Fibroblast of lung (primary cell): Measurements from ENCODE around the gene ERGIC1. TPM values are rescaled to one million over a fixed set of nuclear protein-coding genes. Genes with fewer than 3 reads are reported as not detected.

ENCODE experiments used
- DNase-seq, 2 donors: peaks; one replicate each; pipeline versions ENCODE4 v3.0.0 to v3.0.0-alpha.2; 2010; ENCODE audit warnings: low read depth in 2 of 2
- H2AFZ ChIP-seq: 2 replicates; pipeline ENCODE4 v1.5.1; 2012; ENCODE audit warnings: low read length, control low read depth, inconsistent platforms
- H3K27ac ChIP-seq: 2 replicates; pipeline ENCODE4 v1.5.1; 2011; ENCODE audit warnings: low read length, control low read depth; ENCODE audit not compliant: insufficient read depth
- H3K27me3 ChIP-seq: 2 replicates; pipeline ENCODE4 v1.5.1; 2011; ENCODE audit warnings: mild to moderate bottlenecking, low read length; ENCODE audit not compliant: control insufficient read depth, insufficient read depth
- H3K36me3 ChIP-seq: 2 replicates; pipeline ENCODE4 v1.5.1; 2011; ENCODE audit warnings: low read length; ENCODE audit not compliant: control insufficient read depth, insufficient read depth
- H3K4me1 ChIP-seq: 2 replicates; pipeline ENCODE4 v1.5.1; 2011; ENCODE audit warnings: low read length; ENCODE audit not compliant: control insufficient read depth, insufficient read depth; ENCODE audit errors: extremely low read depth
- H3K4me2 ChIP-seq: 2 replicates; pipeline ENCODE4 v1.5.1; 2011; ENCODE audit warnings: low read length, control low read depth; ENCODE audit not compliant: insufficient read depth; ENCODE audit errors: extremely low read depth
- H3K4me3 ChIP-seq, 4 experiments: fragments of 200-600 bp in 1 of 4; sonication (generic) in 1 of 4; replicated peaks in 1 of 4; 2 replicates each; pipeline ENCODE4 v1.5.1; 2011 to 2016; ENCODE audit warnings: low read length in 4 of 4, low read depth in 3 of 4, mild to moderate bottlenecking in 3 of 4, control low read depth in 2 of 4, inconsistent platforms in 1 of 4, mixed read lengths in 1 of 4; ENCODE audit not compliant: insufficient read depth in 1 of 4; ENCODE audit errors: control extremely low read depth in 1 of 4
- H3K79me2 ChIP-seq: 2 replicates; pipeline ENCODE4 v1.5.1; 2012; ENCODE audit warnings: mild to moderate bottlenecking, low read length, inconsistent platforms; ENCODE audit not compliant: control insufficient read depth, insufficient read depth
- H3K9ac ChIP-seq: 2 replicates; pipeline ENCODE4 v1.5.1; 2011; ENCODE audit warnings: mild to moderate bottlenecking, low read length, control low read depth; ENCODE audit not compliant: insufficient read depth
- H3K9me3 ChIP-seq: 2 replicates; pipeline ENCODE4 v1.5.1; 2012; ENCODE audit warnings: low read depth, low read length; ENCODE audit not compliant: control insufficient read depth, insufficient read depth
- H4K20me1 ChIP-seq: 2 replicates; pipeline ENCODE4 v1.5.1; 2011; ENCODE audit warnings: low read length; ENCODE audit not compliant: control insufficient read depth, insufficient read depth; ENCODE audit errors: extremely low read depth
- CTCF ChIP-seq, 2 donors: IDR thresholded peaks in 1 of 2; conservative IDR thresholded peaks in 1 of 2; 1 replicate in 1 of 2; 2 replicates in 1 of 2; pipeline ENCODE4 v1.5.1; 2011 to 2012; ENCODE audit warnings: low read length in 2 of 2, control low read depth in 1 of 2, inconsistent platforms in 1 of 2, low read depth in 1 of 2, mild to moderate bottlenecking in 1 of 2
- EZH2 ChIP-seq: IDR thresholded peaks from 2 replicates; pipeline ENCODE4 v1.5.1; 2012; ENCODE audit warnings: low read length, control low read depth, mild to moderate bottlenecking; ENCODE audit errors: missing control alignments
- polyA plus RNA-seq, 2 donors: library from polyadenylated mRNA; depleted of rRNA in 1 of 2; stranded (reverse) in 1 of 2; unstranded in 1 of 2; fragments of >200 nt; gene quantifications; 2 replicates each; pipeline ENCODE4 v1.2.1, GENCODE V29; 2011 to 2012; ENCODE audit warnings: missing spikeins in 1 of 2
- total RNA-seq: library from RNA; depleted of rRNA; stranded (reverse); fragments of >200 nt; gene quantifications from 2 replicates; pipeline ENCODE4 v1.2.1, GENCODE V29; 2014

ERGIC1 gene
- total and polyA plus RNA-seq, 2 donors (not counting 1 experiment from before 2014, with no cell fraction given) = 113 to 171 TPM

DNA sequence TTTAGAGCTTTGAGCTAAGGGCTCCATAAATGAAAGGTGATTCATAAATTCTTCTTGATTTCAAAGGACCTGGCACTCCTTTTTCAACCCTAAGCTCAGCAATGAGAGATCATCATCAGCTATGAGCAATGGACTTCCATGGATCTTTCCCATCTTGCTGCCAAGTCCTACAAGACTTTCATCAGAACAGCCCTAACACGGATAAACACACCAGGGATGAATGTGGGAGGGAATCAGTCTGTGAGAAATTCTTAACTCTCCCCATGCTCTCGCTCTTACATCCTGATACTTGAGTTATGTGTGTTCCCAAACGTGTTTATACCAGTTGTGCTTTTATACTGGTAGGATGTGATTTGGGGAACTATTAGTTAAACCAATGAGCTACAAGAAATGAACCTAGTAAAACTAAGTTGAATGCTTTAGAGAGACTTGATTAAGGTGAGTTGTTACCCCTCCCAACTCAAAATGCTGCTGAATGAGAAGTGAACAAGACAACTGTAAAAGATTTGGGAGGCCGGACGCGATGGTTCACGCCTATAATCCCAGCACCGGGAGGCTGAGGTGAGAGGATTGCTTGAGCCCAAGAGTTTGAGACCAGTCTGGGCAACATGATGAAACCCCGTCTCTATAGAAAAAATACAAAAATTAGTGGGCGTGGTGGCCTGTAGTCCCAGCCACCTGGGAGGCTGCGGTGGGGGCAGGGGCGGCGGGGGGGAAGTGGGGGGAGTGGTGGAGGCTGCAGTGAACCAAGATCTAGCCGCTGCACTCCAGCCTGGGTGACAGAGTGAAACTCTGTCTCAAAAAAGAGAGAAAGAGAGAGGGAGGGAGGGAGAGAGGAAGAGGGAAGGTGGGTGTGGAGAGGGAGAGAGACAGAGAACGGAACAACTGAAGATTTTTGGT is 120.0 kb downstream of the ERGIC1 start:
- Histone ChIP-seq H3K4me2 (no peak overlapping the region), H3K27me3 (no peaks in the 10 kb centered on the region), H3K4me3 (no peak overlapping the region), H3K36me3 (peaks cover 4% of the 10 kb centered on the region), H2AFZ (no peak overlapping the region), H3K9ac (no peak overlapping the region), H3K9me3 (no peaks in the 10 kb centered on the region), H4K20me1 (no peaks in the 10 kb centered on the region), H3K27ac (peak overlapping the region; percentile 64), H3K4me1 (peaks cover 16% of the 10 kb centered on the region), H3K79me2 (no peaks in the 10 kb centered on the region)
- DNase-seq = peak; percentile 64 to 99
- TF ChIP-seq CTCF (conservative IDR thresholded peaks at IDR 0.05 in 1 of 2, IDR thresholded peaks at IDR 0.05 in 1 of 2; ENCODE audit: low read depth in 1 of 2, low read length in 2 of 2) (no peak), EZH2 (no peak)

DNA sequence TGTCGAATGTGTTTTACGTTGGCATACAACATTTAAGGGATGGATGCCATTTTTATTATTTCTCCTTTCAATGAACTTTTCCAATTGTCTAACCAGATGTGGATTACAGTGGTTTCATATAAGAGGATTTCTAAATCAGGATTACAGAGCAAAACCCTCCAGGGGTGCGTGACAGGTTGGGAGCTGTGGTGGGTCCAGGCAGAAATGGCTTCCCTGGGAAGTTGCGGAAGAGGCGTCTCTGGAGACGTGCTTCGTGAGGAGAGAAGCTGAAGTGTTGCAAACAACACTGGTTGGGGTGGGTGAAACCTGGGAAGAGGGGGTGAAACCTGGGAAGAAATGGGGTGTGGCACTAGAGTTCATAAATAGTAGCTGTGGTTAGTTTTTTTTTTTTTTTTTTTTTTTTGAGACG is 120.7 kb downstream of the ERGIC1 start:
- no peak overlapping the region for H3K4me3 ChIP-seq
- peak overlapping the region; percentile 64 for H3K27ac ChIP-seq
- no peak overlapping the region for H2AFZ ChIP-seq
- H3K4me2 ChIP-seq = no peak overlapping the region
- TF ChIP-seq CTCF (conservative IDR thresholded peaks at IDR 0.05 in 1 of 2, IDR thresholded peaks at IDR 0.05 in 1 of 2; ENCODE audit: low read depth in 1 of 2, low read length in 2 of 2) = no peak
- TF ChIP-seq EZH2 = no peak
- no peak overlapping the region for H3K9ac ChIP-seq
- no peaks in the 10 kb centered on the region for H4K20me1 ChIP-seq
- H3K4me1 ChIP-seq = peaks cover 16% of the 10 kb centered on the region
- H3K36me3 ChIP-seq = peaks cover 4% of the 10 kb centered on the region
- H3K27me3 ChIP-seq = no peaks in the 10 kb centered on the region
- peaks cover 5% of the 10 kb centered on the region for H3K79me2 ChIP-seq
- DNase-seq = peak in 1 of 2 donors; percentile 32
- no peaks in the 10 kb centered on the region for H3K9me3 ChIP-seq

GRCh38 chr5:172956228-172956627 is 122.2 kb downstream of the ERGIC1 start:
- TF ChIP-seq CTCF (conservative IDR thresholded peaks at IDR 0.05 in 1 of 2, IDR thresholded peaks at IDR 0.05 in 1 of 2; ENCODE audit: low read depth in 1 of 2, low read length in 2 of 2) = no peak
- TF ChIP-seq EZH2 = no peak
- no peaks in the 10 kb centered on the region for H3K36me3 ChIP-seq
- H3K4me1 ChIP-seq = peaks cover 19% of the 10 kb centered on the region
- H3K4me3 ChIP-seq = no peak overlapping the region
- H4K20me1 ChIP-seq = no peaks in the 10 kb centered on the region
- peaks cover 16% of the 10 kb centered on the region for H3K79me2 ChIP-seq
- H2AFZ ChIP-seq = no peak overlapping the region
- H3K27ac ChIP-seq = no peak overlapping the region
- H3K4me2 ChIP-seq = no peak overlapping the region
- no peak overlapping the region for H3K9ac ChIP-seq
- no peak for DNase-seq
- no peaks in the 10 kb centered on the region for H3K9me3 ChIP-seq
- H3K27me3 ChIP-seq = no peaks in the 10 kb centered on the region
